Suprapubic skin (tissue), 4 donors: ENCODE results near the gene USP5.

Experiments
- CTCF ChIP-seq, 2 donors: fragments of 200-600 bp in 1 of 2; fragments of 450-650 bp in 1 of 2; sonication (generic) in 1 of 2; IDR thresholded peaks; one replicate each; pipeline ENCODE4 v1.5.1; 2016 to 2019; ENCODE audit warnings: antibody characterized with exemption in 2 of 2, mild to moderate bottlenecking in 1 of 2, moderate library complexity in 1 of 2
- POLR2A ChIP-seq, 2 donors: fragments of 450-650 bp; IDR thresholded peaks; one replicate each; pipeline ENCODE4 v1.6.1; 2017; ENCODE audit warnings: antibody characterized with exemption in 2 of 2, mild to moderate bottlenecking in 2 of 2, moderate library complexity in 2 of 2
- POLR2AphosphoS5 ChIP-seq, 3 donors: sonication (generic); formaldehyde crosslinking; IDR thresholded peaks; one replicate each; pipeline ENCODE4 v1.6.1; 2017; ENCODE audit warnings: antibody characterized with exemption in 3 of 3

- no peak for TF ChIP-seq CTCF (IDR thresholded peaks at IDR 0.05)
- TF ChIP-seq POLR2A (IDR thresholded peaks at IDR 0.05), result no peak
- no peak for TF ChIP-seq POLR2AphosphoS5 (IDR thresholded peaks at IDR 0.05)
Measured at GRCh38 chr12:6840761-6841515, 11.0 kb upstream of the USP5 start, which contains the start of gene GNB3.
